GM12865 (cell line): ENCODE data around the gene TGFA.

ENCODE experiments used
- DNase-seq: peaks from one replicate; pipeline ENCODE4 v3.0.0; 2010; ENCODE audit warnings: low read depth
- H3K4me3 ChIP-seq: 2 replicates; pipeline ENCODE4 v1.5.1; 2011; ENCODE audit warnings: mild to moderate bottlenecking, low read depth, low read length, control low read depth
- CTCF ChIP-seq: IDR thresholded peaks from 2 replicates; pipeline ENCODE4 v1.5.1; 2011; ENCODE audit warnings: low read length, control low read depth, low read depth, inconsistent platforms; ENCODE audit not compliant: insufficient read depth; ENCODE audit errors: missing control alignments

The TGFA gene

GRCh38 chr2:70463997-70464396 lies 89.6 kb downstream of the TGFA start:
- no peak for DNase-seq
- no peak for TF ChIP-seq CTCF
- H3K4me3 ChIP-seq, result no peak overlapping the region

- TF ChIP-seq CTCF, result no peak
- no peak for DNase-seq
- no peak overlapping the region for H3K4me3 ChIP-seq
These were observed 90.0 kb downstream of the TGFA start for GRCh38 chr2:70463581-70463980.

GRCh38 chr2:70461981-70462876 lies 91.4 kb downstream of the TGFA start:
- DNase-seq, result no peak
- no peak for TF ChIP-seq CTCF
- H3K4me3 ChIP-seq, result no peak overlapping the region

GRCh38 chr2:70461414-70461813 lies 92.2 kb downstream of the TGFA start:
- DNase-seq, result no peak
- H3K4me3 ChIP-seq, result no peak overlapping the region
- TF ChIP-seq CTCF, result no peak

GRCh38 chr2:70460333-70460732 lies 93.3 kb downstream of the TGFA start:
- no peak for TF ChIP-seq CTCF
- DNase-seq, result no peak
- H3K4me3 ChIP-seq, result no peak overlapping the region

- DNase-seq, result no peak
These were observed 95.0 kb downstream of the TGFA start for GRCh38 chr2:70458661-70459060.

More at GRCh38 chr2:70458661-70459060, 95.0 kb downstream of the TGFA start:
- TF ChIP-seq CTCF, result no peak
- H3K4me3 ChIP-seq, result no peak overlapping the region
